K562 (cell line): ENCODE measurements around the gene LMBR1L. TPM values are rescaled to one million over a fixed set of nuclear protein-coding genes. Genes with fewer than 3 reads are reported as not detected.

Experiments
- E4F1 ChIP-seq: fragments of 250-450 bp; sonication (Bioruptor Pico); IDR thresholded peaks from 2 replicates; pipeline ENCODE4 v1.5.0; 2021; ENCODE audit warnings: mild to moderate bottlenecking, borderline replicate concordance
- ELK1 ChIP-seq: sonication (generic); formaldehyde crosslinking; IDR thresholded peaks from 2 replicates; pipeline ENCODE4 v1.8.1; 2022; ENCODE audit warnings: missing genetic modification reagents
- ESRRA ChIP-seq: fragments of 450-650 bp; IDR thresholded peaks from 2 replicates; pipeline ENCODE4 v1.6.1; 2014; ENCODE audit warnings: low read depth, mild to moderate bottlenecking, moderate library complexity, borderline replicate concordance
- GMEB1 ChIP-seq: fragments of 250-450 bp; sonication (Bioruptor Pico); IDR thresholded peaks from 2 replicates; pipeline ENCODE4 v1.4.0; 2020; ENCODE audit warnings: mild to moderate bottlenecking
- KDM5B ChIP-seq: fragments of 200-600 bp; sonication (generic); IDR thresholded peaks from 2 replicates; pipeline ENCODE4 v1.6.1; 2012; ENCODE audit warnings: low read depth, mild to moderate bottlenecking, moderate library complexity, low read length, control low read depth, inconsistent platforms; ENCODE audit not compliant: insufficient replicate concordance
- MEIS2 ChIP-seq: fragments of 450-650 bp; IDR thresholded peaks from 2 replicates; pipeline ENCODE4 v1.6.1; 2014; ENCODE audit warnings: mild to moderate bottlenecking; ENCODE audit not compliant: partially characterized antibody
- RAD21 ChIP-seq, 2 experiments: fragments of 250-450 bp in 1 of 2; fragments of 450-650 bp in 1 of 2; sonication (Bioruptor Pico) in 1 of 2; formaldehyde crosslinking in 1 of 2; IDR thresholded peaks in 1 of 2; conservative IDR thresholded peaks in 1 of 2; 2 replicates each; pipeline versions ENCODE4 v1.4.0 to v1.8.0; 2020 to 2022; ENCODE audit warnings: mild to moderate bottlenecking in 2 of 2, moderate library complexity in 1 of 2
- TEAD1 ChIP-seq, 2 experiments: fragments of 450-650 bp in 1 of 2; sonication (generic) in 1 of 2; formaldehyde crosslinking; IDR thresholded peaks; 2 replicates each; pipeline versions ENCODE4 v1.4.0 to v1.8.0; 2020 to 2022; ENCODE audit warnings: mild to moderate bottlenecking in 2 of 2, missing genetic modification reagents in 1 of 2
- ZNF232 ChIP-seq: sonication (generic); formaldehyde crosslinking; IDR thresholded peaks from 2 replicates; pipeline ENCODE4 v1.8.0; 2022; ENCODE audit warnings: mild to moderate bottlenecking, missing genetic modification reagents
- ZNF507 ChIP-seq: conservative IDR thresholded peaks from 2 replicates; pipeline ENCODE4 v1.6.1; 2017; ENCODE audit warnings: missing genetic modification characterization, missing compliant biosample characterization
- ZNF778 ChIP-seq: fragments of 450-650 bp; formaldehyde crosslinking; IDR thresholded peaks from 2 replicates; pipeline ENCODE4 v1.4.0; 2020; ENCODE audit warnings: mild to moderate bottlenecking, moderate library complexity
- polyA plus RNA-seq, 8 experiments: library from polyadenylated mRNA; depleted of rRNA in 4 of 8; stranded (reverse) in 5 of 8; unstranded in 3 of 8; fragments of >200 nt; fragmentation: Nextera tagmentation in 2 of 8; fragmentation: Illumina TruSeq in 1 of 8; extraction: Ambion mirVana in 2 of 8; extraction: Trizol in 1 of 8; gene quantifications; 2 replicates each; pipeline versions ENCODE4 v1.2.1 to v1.2.3, GENCODE V29; 2011 to 2014; ENCODE audit warnings: inconsistent platforms in 1 of 8, missing spikeins in 1 of 8
- total RNA-seq, 7 experiments: library from RNA; depleted of rRNA in 6 of 7; stranded (reverse); fragments of >200 nt in 6 of 7; fragmentation: Illumina TruSeq in 2 of 7; extraction: Trizol in 2 of 7; gene quantifications; 2 replicates each; pipeline versions ENCODE4 v1.2.1 to v1.2.3, GENCODE V29; 2011 to 2021; ENCODE audit warnings: low replicate concordance in 1 of 7
- TF ChIP-seq, protein P1 (sequence below): fragments of 200-800 bp; sonication (Bioruptor generic); IDR thresholded peaks from 2 replicates; pipeline ENCODE4 v1.6.1; 2016; ENCODE audit warnings: missing genetic modification characterization, missing compliant biosample characterization

Gene LMBR1L
- total and polyA plus RNA-seq, 9 of the 15 experiments (the other 6 are each of a cell fraction or from before 2014, with no cell fraction given): 2.5 to 57.0 (median 31.1) TPM

GRCh38 chr12:49089821-49090773, 20.6 kb downstream of the LMBR1L start (continued):
- TF ChIP-seq TEAD1 (CRISPR knock-in tag; IDR thresholded peaks at IDR 0.05) (0 out of 4 replicates have a peak, but pooled peaks of 1 of the 2 experiments have one; percentile 22), MEIS2 (no peak), ZNF232 (CRISPR knock-in tag) (no peak), E4F1 (no peak), ZNF507 (tag) (no peak), ELK1 (CRISPR knock-in tag) (no peak), RAD21 (CRISPR knock-in tag; conservative IDR thresholded peaks at IDR 0.05 in 1 of 2, IDR thresholded peaks at IDR 0.05 in 1 of 2) (no peak; a peak in 1 of 4 replicates), KDM5B (no peak), ESRRA (peak; percentile 24; the same call in 1 of the 2 replicates), GMEB1 (CRISPR knock-in tag) (no peak), ZNF778 (CRISPR knock-in tag) (no peak)
- TF ChIP-seq, protein P1, sequence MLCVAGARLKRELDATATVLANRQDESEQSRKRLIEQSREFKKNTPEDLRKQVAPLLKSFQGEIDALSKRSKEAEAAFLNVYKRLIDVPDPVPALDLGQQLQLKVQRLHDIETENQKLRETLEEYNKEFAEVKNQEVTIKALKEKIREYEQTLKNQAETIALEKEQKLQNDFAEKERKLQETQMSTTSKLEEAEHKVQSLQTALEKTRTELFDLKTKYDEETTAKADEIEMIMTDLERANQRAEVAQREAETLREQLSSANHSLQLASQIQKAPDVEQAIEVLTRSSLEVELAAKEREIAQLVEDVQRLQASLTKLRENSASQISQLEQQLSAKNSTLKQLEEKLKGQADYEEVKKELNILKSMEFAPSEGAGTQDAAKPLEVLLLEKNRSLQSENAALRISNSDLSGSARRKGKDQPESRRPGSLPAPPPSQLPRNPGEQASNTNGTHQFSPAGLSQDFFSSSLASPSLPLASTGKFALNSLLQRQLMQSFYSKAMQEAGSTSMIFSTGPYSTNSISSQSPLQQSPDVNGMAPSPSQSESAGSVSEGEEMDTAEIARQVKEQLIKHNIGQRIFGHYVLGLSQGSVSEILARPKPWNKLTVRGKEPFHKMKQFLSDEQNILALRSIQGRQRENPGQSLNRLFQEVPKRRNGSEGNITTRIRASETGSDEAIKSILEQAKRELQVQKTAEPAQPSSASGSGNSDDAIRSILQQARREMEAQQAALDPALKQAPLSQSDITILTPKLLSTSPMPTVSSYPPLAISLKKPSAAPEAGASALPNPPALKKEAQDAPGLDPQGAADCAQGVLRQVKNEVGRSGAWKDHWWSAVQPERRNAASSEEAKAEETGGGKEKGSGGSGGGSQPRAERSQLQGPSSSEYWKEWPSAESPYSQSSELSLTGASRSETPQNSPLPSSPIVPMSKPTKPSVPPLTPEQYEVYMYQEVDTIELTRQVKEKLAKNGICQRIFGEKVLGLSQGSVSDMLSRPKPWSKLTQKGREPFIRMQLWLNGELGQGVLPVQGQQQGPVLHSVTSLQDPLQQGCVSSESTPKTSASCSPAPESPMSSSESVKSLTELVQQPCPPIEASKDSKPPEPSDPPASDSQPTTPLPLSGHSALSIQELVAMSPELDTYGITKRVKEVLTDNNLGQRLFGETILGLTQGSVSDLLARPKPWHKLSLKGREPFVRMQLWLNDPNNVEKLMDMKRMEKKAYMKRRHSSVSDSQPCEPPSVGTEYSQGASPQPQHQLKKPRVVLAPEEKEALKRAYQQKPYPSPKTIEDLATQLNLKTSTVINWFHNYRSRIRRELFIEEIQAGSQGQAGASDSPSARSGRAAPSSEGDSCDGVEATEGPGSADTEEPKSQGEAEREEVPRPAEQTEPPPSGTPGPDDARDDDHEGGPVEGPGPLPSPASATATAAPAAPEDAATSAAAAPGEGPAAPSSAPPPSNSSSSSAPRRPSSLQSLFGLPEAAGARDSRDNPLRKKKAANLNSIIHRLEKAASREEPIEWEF (CRISPR knock-in tag): no peak
